ENCODE measurements around the gene TMEM163. TPM values are rescaled to one million over a fixed set of nuclear protein-coding genes. Genes with fewer than 3 reads are reported as not detected.

Gene TMEM163
- total RNA-seq, 2 experiments from 2014 or later, result not detected

GRCh38 chr2:134465228-134466105 is 253.3 kb downstream of the TMEM163 start:
- H3K9me3 Mint-ChIP-seq, result no peaks in the 10 kb centered on the region
- ChIA-PET CTCF (interaction anchor here (1.0 kb wide), 1 partner anchor 11 kb away, joined by 3 read pairs; no protein-coding TSS in a partner anchor), POLR2A (no interaction called here)
- no peaks in the 10 kb centered on the region for H3K4me1 Mint-ChIP-seq (ENCODE audit: low read depth)
- no peaks in the 10 kb centered on the region for H3K36me3 Mint-ChIP-seq (ENCODE audit: low read depth)
- no peak overlapping the region for H3K4me3 Mint-ChIP-seq
- ATAC-seq (no peak), DNase-seq (no peak)
- intact Hi-C loops (cut with micrococcal nuclease), result no loop called here
- TF ChIP-seq, protein P1, sequence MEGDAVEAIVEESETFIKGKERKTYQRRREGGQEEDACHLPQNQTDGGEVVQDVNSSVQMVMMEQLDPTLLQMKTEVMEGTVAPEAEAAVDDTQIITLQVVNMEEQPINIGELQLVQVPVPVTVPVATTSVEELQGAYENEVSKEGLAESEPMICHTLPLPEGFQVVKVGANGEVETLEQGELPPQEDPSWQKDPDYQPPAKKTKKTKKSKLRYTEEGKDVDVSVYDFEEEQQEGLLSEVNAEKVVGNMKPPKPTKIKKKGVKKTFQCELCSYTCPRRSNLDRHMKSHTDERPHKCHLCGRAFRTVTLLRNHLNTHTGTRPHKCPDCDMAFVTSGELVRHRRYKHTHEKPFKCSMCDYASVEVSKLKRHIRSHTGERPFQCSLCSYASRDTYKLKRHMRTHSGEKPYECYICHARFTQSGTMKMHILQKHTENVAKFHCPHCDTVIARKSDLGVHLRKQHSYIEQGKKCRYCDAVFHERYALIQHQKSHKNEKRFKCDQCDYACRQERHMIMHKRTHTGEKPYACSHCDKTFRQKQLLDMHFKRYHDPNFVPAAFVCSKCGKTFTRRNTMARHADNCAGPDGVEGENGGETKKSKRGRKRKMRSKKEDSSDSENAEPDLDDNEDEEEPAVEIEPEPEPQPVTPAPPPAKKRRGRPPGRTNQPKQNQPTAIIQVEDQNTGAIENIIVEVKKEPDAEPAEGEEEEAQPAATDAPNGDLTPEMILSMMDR (IDR thresholded peaks at IDR 0.05), result no peak
- H3K27ac Mint-ChIP-seq, result no peak overlapping the region
- no peaks in the 10 kb centered on the region for H3K27me3 Mint-ChIP-seq

DNA sequence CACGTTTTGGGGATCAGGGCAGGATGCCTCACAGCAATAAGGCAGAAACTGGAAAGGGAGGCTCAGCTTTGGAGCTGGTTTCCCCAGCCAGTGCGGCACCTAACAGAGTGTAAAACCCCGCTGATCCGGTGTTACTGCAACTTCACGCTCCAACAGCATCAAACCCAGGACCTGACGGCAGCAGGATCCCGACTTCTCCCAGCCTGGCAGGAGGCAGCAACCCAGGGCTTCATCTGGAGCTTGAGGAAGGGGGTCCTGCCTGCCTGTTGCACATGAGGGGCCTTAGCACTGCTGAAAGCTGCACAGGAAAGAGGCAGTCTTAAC is 255.1 kb downstream of the TMEM163 start:
- Mint-ChIP-seq H3K27ac (no peak overlapping the region), H3K4me1 (ENCODE audit: low read depth) (no peaks in the 10 kb centered on the region), H3K4me3 (no peak overlapping the region), H3K27me3 (no peaks in the 10 kb centered on the region), H3K36me3 (ENCODE audit: low read depth) (no peaks in the 10 kb centered on the region), H3K9me3 (no peaks in the 10 kb centered on the region)
- ATAC-seq (no peak), DNase-seq (no peak)
- TF ChIP-seq, protein P1 (IDR thresholded peaks at IDR 0.05), result no peak
- CTCF ChIA-PET, result interaction anchor here (0.9 kb wide), 1 partner anchor 51 kb away, joined by 3 read pairs; no protein-coding TSS in a partner anchor
- POLR2A ChIA-PET, result no interaction called here
- intact Hi-C loops (cut with micrococcal nuclease), result no loop called here

DNA sequence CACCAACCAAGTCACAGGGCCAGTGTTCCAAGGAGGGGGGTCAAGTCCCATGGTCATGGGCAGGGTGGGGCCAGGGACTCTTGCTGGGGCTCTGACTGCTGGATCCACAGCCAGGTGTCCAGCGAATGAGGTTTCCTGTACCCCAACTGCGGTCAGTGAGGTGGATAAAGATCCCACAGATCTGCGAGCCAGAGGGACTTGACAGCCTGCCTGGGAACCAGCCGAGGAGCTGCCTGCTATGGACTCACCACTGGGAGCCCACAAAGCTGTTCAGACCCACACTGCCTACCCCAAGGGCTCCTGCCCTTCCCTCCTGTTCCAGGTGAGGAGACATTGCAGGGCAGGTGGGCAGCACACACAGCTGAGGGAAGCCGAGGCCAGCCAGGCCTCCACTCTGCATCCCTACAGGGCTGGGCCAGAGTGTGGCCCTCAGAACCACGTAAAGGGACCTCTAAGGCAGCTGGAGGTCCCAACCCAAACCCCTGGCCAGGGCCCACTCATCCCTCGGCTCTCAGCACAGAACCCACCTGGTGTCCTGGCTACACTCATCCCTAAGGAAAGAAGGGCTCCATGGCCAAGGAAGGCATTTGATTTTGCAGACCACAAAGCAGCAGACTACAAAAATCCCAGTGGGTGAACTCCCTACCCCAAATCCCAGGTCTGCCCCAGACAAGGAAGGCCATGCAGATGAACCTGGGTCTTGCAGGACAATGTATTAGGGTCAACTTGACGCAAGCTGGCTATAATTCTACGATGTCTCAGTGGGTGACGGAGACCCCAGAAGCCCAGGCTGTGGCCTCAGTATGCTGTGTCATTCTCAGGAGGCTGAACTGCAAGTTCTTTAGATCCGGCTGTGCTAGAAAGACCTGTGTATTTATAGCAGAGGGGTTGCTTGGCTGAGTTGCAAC is 255.8 kb downstream of the TMEM163 start:
- Mint-ChIP-seq H3K4me3 (no peak overlapping the region), H3K9me3 (no peaks in the 10 kb centered on the region), H3K27ac (no peak overlapping the region), H3K36me3 (ENCODE audit: low read depth) (no peaks in the 10 kb centered on the region), H3K27me3 (no peaks in the 10 kb centered on the region), H3K4me1 (ENCODE audit: low read depth) (no peaks in the 10 kb centered on the region)
- TF ChIP-seq, protein P1 (IDR thresholded peaks at IDR 0.05), result no peak
- intact Hi-C loops (cut with micrococcal nuclease), result no loop called here
- ChIA-PET POLR2A (no interaction called here), CTCF (interaction anchor here (1.3 kb wide), 1 partner anchor 12 kb away, joined by 3 read pairs; no protein-coding TSS in a partner anchor)
- DNase-seq, result no peak
- no peak for ATAC-seq

- Mint-ChIP-seq H3K4me1 (ENCODE audit: low read depth) (no peaks in the 10 kb centered on the region), H3K9me3 (no peaks in the 10 kb centered on the region), H3K4me3 (no peak overlapping the region), H3K27ac (no peak overlapping the region), H3K36me3 (ENCODE audit: low read depth) (no peaks in the 10 kb centered on the region), H3K27me3 (no peaks in the 10 kb centered on the region)
- ATAC-seq, result no peak
- ChIA-PET CTCF (interaction anchor here (1.3 kb wide), 1 partner anchor 11 kb away, joined by 3 read pairs; no protein-coding TSS in a partner anchor), POLR2A (no interaction called here)
- no peak for DNase-seq
- intact Hi-C loops (cut with micrococcal nuclease), result no loop called here
- TF ChIP-seq, protein P1 (IDR thresholded peaks at IDR 0.05), result no peak
Observed at GRCh38 chr2:134462275-134462674, 256.5 kb downstream of the TMEM163 start.
